HG03342 (cell line): ENCODE measurements around the gene HTT.
"Not testable (repeated sequence)": the region's sequence is repeated elsewhere in the genome, so short reads cannot be mapped to it uniquely, and the experiment has no call there.

ENCODE experiments used
- ATAC-seq: cut with Tn5 transposase; IDR thresholded peaks from one replicate; pipeline ENCODE4 v1.9.1; 2021; ENCODE audit warnings: mild to moderate bottlenecking, moderate library complexity; ENCODE audit not compliant: unreplicated experiment

The HTT gene

GRCh38 chr4:3077796-3078195, 3.3 kb downstream of the HTT start:
- ATAC-seq, result peak; percentile 25

DNA sequence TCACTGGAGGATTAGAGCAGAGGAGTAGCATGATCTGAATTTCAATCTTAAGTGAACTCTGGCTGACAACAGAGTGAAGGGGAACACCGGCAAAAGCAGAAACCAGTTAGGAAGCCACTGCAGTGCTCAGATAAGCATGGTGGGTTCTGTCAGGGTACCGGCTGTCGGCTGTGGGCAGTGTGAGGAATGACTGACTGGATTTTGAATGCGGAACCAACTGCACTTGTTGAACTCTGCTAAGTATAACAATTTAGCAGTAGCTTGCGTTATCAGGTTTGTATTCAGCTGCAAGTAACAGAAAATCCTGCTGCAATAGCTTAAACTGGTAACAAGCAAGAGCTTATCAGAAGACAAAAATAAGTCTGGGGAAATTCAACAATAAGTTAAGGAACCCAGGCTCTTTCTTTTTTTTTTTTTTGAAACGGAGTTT, 5.2 kb downstream of the HTT start:
- ATAC-seq, result no peak

- no peak for ATAC-seq
Observed at GRCh38 chr4:3082925-3083515, 8.5 kb downstream of the HTT start.

DNA sequence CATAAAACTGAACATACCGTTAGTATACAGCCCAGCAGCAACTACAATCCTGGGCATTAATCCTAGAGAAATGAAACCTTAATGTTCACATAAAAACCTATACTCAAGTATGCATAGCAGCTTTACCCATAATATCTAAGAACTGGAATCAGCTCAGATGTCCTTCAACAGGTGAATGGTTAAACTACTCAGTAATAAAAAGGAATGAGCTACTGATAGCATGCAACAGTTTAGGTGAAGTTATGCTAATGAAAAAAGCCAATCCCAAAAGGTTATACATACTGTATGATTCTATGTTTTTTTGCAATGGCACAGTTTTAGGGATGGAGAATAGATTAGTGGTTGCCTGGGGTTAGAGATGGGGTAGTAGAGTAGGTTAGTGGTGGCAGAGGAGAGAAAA, 9.3 kb downstream of the HTT start:
- no peak for ATAC-seq

DNA sequence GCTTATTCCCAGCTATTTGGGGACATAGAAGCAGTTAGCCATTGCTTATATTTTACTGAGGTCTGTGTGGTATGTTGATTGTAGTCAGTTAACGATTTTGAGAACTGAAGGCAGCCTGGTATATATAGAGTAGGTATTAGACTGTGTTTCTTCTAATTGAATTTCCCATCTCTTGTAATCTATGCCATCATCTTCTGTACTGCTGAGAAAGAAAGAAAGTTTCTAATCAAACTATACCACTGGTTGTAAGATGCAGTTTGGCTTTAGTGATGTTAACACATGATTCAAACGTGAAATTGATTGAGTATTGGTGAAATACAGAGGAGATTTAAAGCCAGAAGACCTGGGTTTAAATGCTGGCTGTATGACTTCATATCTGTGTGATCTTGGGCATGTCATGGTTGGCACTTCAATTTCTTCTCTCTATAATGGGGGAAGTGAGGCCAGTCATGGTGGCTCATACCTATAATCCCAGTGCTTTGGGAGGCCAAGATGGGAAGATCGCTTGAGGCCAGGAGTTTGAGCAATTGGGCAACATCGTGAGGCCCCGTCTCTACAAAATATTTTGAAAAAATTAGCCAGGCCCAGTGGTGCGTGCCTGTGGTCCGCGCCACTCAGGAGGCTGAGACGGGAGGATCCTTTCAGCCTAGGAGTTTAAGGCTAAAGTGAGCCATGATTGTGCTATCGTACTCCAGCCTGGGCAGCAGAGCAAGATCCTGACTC, 11.6 kb downstream of the HTT start:
- ATAC-seq, result no peak

- no peak for ATAC-seq
Observed at GRCh38 chr4:3087115-3087797, 12.8 kb downstream of the HTT start.

GRCh38 chr4:3091464-3091863, 17.0 kb downstream of the HTT start:
- ATAC-seq, result no peak

DNA sequence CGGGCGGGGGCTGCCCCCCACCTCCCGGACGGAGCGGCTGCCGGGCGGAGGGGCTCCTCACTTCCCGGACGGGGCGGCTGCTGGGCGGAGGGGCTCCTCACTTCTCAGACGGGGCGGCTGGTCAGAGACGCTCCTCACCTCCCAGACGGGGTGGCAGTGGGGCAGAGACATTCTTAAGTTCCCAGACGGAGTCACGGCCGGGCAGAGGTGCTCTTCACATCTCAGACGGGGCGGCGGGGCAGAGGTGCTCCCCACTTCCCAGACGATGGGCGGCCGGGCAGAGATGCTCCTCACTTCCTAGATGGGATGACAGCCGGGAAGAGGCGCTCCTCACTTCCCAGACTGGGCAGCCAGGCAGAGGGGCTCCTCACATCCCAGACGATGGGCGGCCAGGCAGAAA, 20.2 kb downstream of the HTT start:
- ATAC-seq, result not testable (repeated sequence)

GRCh38 chr4:3096202-3096601, 21.7 kb downstream of the HTT start:
- no peak for ATAC-seq

DNA sequence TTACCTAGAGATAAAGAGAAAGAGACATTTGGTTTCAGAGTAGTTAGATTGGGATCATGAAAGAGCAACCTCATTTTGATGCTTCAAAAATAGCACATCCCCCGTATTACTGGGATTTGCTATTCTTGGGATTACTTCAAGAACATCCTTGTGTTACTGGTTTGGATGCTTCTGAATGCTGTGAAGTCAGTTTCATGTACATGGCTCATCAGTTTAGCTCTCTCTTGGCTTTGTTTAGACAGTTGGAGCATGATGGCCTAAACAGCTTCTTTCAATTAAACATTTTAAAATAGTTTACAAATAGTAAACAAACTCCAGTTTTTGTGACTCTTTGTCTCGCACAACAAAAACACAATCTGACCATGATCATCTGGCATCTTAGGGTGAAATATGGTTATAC, 23.9 kb downstream of the HTT start:
- no peak for ATAC-seq

GRCh38 chr4:3106339-3107186, 32.1 kb downstream of the HTT start:
- ATAC-seq, result peak; percentile 94

DNA sequence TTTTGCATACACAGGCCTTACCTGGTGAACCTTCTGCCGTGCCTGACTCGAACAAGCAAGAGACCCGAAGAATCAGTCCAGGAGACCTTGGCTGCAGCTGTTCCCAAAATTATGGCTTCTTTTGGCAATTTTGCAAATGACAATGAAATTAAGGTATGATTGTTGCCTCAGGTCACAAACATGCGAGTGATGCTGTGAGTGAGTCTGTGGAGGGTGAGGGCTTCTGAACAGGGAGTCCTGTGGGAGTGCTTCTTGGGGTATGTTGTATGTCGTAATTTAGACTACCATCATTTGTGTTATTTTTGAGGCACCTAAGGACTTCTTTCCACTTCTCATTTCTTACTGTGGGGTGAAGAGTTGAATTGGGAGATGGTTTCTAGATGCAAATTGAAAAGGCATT, 32.8 kb downstream of the HTT start:
- ATAC-seq, result no peak

GRCh38 chr4:3107691-3108121, 33.2 kb downstream of the HTT start:
- no peak for ATAC-seq

- no peak for ATAC-seq
Observed at GRCh38 chr4:3108211-3108610, 33.7 kb downstream of the HTT start.

GRCh38 chr4:3111461-3111860, 37.0 kb downstream of the HTT start:
- ATAC-seq, result no peak

DNA sequence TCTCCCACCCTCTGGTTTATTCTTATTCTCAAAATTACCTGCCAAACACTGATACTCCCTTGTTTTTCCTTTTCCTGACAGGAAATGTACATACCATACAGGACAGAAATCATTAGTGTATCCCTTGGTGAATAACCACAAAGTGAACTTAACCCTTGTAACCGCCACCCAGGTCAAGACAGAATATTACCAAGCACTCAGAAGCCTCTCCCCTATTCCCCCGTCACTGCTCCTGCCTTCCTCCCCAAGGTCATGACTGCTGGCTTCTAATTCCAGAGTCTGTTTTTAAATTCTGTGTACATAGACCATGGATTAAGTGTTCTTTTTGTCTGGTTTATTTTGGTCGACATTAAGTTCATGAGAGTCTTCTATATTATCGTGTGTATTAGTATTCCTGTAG, 37.7 kb downstream of the HTT start:
- no peak for ATAC-seq

DNA sequence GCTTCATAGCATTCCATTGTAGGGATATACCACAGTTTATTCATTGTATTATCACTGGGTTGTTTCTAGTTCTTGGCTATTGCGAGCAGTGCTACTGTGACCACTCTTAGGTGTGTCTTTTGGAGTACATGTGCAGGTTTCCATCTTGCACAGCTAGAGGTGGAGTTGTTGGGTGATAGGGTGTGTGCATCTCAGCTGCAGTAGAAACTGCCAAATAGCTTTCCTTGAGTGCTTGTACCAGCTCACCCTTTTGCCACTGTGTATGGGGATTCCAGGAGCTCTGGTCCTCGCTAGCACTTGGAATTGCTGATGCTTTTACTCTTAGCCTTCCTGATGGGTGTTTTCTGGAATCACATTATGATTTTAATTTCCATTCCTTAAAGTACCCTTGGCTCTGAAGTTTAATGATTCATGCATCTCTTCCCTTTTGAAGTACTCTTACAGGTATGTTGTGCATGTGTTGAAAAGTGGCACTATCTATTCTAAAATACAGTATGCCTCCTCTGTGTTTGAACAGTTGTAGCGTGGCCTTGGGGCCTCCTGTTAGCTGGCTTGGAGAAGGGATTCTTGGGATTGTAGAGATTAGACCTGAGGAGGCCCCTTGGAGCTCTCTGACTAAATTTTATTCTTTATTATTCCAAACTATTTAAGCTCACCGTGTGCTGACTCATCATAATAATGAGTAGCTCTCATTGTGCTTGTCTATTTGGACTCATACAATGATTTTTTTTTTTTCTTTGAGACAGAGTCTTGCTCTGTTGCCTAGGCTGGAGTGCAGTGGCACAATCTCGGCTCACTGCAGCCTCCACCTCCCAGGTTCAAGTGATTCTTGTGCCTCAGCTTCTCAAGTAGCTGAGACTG, 38.4 kb downstream of the HTT start:
- ATAC-seq, result no peak

- no peak for ATAC-seq
Observed at GRCh38 chr4:3114377-3114776, 39.9 kb downstream of the HTT start.

- ATAC-seq, result no peak
Observed at GRCh38 chr4:3115637-3116270, 41.3 kb downstream of the HTT start.

DNA sequence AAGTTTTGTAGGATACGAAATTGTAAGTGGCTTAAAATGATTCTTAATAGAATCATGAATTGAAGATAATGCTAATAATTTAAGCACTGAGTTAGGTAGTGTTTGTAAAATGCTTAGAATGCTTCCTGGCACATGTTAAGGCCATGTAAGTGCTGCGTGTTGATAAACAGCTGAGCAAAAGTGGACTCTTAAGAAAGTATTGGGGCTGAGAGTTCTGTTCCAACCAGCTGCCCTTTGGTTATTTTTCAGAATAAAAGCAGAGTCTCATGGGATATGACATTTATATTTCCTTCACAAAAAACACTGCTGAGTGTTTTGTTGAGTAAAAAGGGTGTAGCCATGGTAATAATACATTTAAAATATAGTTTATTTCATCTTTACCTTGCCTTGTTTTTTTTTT, 42.5 kb downstream of the HTT start:
- ATAC-seq, result no peak
